ENCODE measurements around the gene SEC61G.

DNA sequence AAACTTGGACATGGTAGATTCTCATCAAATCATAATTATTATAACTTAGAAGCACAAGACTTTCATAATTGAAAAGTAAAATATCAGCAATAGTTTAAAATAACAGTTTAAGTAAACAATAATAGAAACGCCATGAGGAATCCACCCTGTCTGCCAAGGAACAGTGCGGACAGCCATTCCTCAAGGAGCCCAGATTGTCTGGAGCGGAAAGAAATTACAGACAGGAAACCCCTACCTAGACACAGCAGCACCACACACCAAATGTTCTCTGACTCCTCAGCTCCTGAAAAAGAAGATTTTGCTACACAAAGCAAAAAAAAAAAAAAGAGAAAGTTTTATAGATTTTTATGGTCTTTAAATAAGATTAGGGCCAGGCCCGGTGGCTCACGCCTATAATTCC is 21.5 kb upstream of the SEC61G start:
- TF ChIP-seq POLR2A (IDR thresholded peaks at IDR 0.05; ENCODE audit: low read length) = no peak
- TF ChIP-seq GATA1 (IDR thresholded peaks at IDR 0.05; ENCODE audit: low read depth, low read length) = no peak
